ENCODE results near the gene TBCC.

The TBCC gene

DNA sequence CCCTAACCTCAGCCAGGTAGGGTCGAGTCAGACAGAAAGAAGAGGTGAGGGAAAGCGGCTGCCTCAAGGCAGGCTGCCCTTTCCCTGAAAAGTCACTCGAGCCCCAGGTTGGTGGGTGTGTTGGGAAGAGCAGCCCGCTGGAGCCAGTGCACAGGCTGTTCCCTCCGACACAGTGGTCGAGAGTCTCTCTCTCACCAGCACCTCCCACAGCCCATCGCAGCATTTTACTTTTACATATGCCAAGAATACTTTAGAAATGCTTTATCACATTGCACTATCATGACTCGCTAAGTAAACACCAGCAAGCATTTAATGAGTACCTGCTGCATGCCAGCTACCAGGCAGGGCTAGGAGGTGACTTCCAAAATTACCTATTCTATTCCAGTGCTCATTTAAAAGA, 25.2 kb downstream of the TBCC start:
- TF ChIP-seq, protein P1, sequence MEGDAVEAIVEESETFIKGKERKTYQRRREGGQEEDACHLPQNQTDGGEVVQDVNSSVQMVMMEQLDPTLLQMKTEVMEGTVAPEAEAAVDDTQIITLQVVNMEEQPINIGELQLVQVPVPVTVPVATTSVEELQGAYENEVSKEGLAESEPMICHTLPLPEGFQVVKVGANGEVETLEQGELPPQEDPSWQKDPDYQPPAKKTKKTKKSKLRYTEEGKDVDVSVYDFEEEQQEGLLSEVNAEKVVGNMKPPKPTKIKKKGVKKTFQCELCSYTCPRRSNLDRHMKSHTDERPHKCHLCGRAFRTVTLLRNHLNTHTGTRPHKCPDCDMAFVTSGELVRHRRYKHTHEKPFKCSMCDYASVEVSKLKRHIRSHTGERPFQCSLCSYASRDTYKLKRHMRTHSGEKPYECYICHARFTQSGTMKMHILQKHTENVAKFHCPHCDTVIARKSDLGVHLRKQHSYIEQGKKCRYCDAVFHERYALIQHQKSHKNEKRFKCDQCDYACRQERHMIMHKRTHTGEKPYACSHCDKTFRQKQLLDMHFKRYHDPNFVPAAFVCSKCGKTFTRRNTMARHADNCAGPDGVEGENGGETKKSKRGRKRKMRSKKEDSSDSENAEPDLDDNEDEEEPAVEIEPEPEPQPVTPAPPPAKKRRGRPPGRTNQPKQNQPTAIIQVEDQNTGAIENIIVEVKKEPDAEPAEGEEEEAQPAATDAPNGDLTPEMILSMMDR (IDR thresholded peaks at IDR 0.05; ENCODE audit: borderline replicate concordance, insufficient read depth, low read depth, low read length), result no peak
- no peak overlapping the region for H3K4me3 ChIP-seq (ENCODE audit: low read depth, low read length)

DNA sequence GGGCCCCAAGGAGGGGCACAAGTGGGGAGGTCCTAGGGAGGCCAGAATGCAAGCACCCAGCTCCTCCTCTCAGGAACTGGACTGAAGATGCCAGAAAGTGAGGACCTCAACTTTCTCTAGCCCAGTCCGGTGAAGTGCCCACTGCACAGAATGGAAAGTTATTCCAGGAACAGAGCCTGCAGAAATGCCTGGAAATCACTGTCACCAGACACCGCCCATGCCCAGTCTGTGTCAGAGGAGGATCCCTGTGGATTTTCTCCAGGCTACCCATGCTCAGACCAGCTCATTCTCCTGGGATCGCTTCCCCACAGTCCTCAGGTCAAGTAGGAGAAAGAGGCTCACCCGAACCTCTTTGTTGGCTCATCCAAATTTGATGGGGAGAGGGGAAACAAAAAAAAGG, 30.0 kb downstream of the TBCC start:
- H3K4me3 ChIP-seq (ENCODE audit: low read depth, low read length), result no peak overlapping the region
- TF ChIP-seq, protein P1 (IDR thresholded peaks at IDR 0.05; ENCODE audit: borderline replicate concordance, insufficient read depth, low read depth, low read length), result no peak

DNA sequence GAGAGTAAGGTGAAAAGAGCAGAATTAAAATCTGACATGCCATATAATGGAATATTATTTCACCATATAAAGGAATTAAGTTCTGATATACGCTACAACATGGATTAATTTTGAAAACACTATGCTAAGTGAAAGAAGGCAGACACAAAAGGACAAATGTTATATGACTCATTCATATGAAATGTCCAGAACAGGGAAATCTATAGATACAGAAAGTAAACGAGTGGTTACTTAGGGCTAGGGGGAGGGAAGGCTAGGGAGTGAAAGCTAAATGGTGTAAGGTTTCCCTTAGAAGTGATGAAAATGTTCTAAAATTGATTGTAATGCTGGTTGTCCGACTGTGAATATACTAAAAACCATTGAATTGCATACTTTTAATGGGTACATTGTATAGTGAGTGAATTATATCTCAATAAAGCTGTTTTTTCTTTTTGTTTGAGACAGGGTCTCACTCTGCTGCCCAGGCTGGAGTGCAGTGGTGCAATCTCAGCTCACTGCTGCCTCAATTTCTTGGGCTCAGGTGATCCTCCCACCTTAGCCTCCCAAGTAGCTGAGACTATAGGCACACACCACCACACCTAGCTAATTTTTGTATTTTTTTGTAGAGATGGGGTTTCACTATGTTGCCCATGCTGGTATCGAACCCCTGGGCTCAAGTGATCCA, 31.7 kb downstream of the TBCC start:
- H3K4me3 ChIP-seq (ENCODE audit: low read depth, low read length), result no peak overlapping the region
- TF ChIP-seq, protein P1 (IDR thresholded peaks at IDR 0.05; ENCODE audit: borderline replicate concordance, insufficient read depth, low read depth, low read length), result no peak

DNA sequence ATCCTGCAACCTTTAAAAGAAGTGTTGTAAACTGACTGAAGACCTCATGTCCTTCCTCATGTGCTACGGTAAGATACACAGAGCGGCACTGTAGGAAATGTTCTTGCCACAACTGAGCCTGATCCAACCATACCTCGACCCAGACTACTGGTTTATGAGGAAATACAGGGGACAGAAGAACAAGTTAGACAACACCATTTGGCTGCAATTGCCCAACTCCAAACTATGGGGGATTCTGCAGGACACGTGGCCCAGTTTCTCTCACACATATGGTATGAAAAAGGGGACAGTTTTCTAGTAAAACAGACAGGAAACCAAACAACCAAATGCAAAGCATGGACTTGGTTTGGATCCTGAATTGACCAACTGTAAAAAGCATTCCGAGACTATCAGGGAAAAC, 34.0 kb downstream of the TBCC start:
- H3K4me3 ChIP-seq (ENCODE audit: low read depth, low read length), result no peak overlapping the region
- TF ChIP-seq, protein P1 (IDR thresholded peaks at IDR 0.05; ENCODE audit: borderline replicate concordance, insufficient read depth, low read depth, low read length), result no peak

DNA sequence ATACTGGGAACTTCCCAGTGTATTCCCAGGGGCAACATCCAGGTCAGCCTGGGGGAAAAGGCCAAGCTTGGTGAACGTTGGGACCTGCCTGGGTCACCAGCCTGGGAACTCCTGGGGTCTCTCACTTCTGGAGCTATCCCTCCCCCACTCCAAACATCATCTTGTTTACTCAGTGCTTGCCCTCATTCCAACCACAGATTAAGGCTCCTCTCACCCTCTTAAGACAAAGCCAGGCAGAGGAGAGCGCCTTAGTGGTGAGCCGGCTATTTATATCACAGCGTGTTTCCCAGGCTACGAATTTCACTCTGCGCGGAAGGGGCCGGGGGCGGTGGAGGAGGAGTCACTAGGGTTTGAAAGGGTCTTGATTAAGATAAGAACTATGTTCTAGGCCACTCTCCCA, 35.6 kb downstream of the TBCC start:
- TF ChIP-seq, protein P1 (IDR thresholded peaks at IDR 0.05; ENCODE audit: borderline replicate concordance, insufficient read depth, low read depth, low read length), result no peak
- H3K4me3 ChIP-seq (ENCODE audit: low read depth, low read length), result no peak overlapping the region

DNA sequence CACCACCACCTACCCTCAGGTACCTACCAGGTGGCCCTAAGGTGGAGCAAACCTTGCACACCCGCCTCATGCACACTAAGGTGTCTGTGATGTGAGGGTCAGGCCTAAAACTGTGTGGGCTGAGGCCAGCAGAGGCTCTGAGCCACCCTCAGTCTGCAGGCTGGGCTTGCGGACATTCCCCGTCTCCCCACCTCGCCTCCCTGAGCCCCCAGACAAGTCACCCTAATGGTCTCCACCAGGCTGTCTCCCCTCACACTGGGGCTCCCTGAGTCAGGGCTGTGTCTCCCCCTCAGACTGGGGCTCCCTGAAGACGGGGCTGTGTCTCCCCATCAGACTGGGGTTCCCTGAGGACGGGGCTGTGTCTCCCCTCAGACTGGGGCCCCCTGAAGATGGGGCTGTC, 36.0 kb downstream of the TBCC start:
- H3K4me3 ChIP-seq (ENCODE audit: low read depth, low read length), result no peak overlapping the region
- TF ChIP-seq, protein P1 (IDR thresholded peaks at IDR 0.05; ENCODE audit: borderline replicate concordance, insufficient read depth, low read depth, low read length), result no peak

DNA sequence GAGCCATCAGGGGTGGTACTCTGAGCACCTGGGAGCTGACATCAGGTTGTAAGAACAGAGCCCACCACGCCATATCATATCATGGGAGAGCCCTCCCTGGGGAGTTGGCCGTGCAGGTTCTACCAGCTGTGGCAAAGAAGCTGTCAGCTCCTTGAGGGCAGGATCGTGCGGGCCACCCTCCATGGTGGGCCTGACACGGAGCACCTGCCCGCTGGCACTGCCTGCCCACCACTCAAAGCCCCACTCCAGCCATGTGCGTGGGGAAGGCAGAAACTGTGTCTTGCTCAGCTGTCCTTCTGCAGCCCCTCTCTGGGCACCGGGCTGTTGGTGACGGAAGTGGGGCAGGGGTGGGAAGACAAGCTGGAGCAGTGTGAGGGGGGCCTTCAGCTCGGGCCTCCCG, 37.8 kb downstream of the TBCC start:
- TF ChIP-seq, protein P1 (IDR thresholded peaks at IDR 0.05; ENCODE audit: borderline replicate concordance, insufficient read depth, low read depth, low read length), result no peak
- no peak overlapping the region for H3K4me3 ChIP-seq (ENCODE audit: low read depth, low read length)

Data from GM12875 (cell line).